GM12873 (cell line): ENCODE data around the gene LAMB4.

Source experiments
- CTCF ChIP-seq: IDR thresholded peaks from 2 replicates; pipeline ENCODE4 v1.5.1; 2012; ENCODE audit warnings: low read depth, mild to moderate bottlenecking, moderate library complexity, low read length, control low read depth; ENCODE audit not compliant: insufficient read depth; ENCODE audit errors: missing control alignments

LAMB4 gene

GRCh38 chr7:108015740-108016139 is 114.4 kb downstream of the LAMB4 start:
- no peak for TF ChIP-seq CTCF

GRCh38 chr7:108014747-108015682 is 115.1 kb downstream of the LAMB4 start:
- no peak for TF ChIP-seq CTCF

GRCh38 chr7:108014215-108014614 is 115.9 kb downstream of the LAMB4 start:
- no peak for TF ChIP-seq CTCF

- no peak for TF ChIP-seq CTCF
Observed at GRCh38 chr7:108012499-108013430, 117.4 kb downstream of the LAMB4 start.

DNA sequence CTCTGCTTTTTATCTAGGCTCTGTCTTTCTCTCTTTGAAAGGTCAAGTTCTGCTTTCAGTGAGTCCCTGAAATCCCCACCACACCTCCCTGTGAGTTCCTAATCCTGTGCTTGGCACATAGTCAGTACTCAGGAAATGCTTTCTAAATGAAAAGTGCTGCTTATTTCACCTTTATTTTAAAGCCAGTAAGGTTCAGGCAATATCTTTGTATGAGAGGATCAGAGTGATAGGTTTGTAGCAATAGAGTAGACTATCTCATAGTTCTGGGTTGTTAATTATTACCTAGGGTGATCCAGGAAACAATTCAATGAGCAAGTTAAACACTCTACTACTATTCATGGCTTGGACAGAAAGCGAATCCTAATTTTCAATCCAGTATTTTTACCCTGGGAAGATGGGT is 119.8 kb downstream of the LAMB4 start:
- no peak for TF ChIP-seq CTCF

DNA sequence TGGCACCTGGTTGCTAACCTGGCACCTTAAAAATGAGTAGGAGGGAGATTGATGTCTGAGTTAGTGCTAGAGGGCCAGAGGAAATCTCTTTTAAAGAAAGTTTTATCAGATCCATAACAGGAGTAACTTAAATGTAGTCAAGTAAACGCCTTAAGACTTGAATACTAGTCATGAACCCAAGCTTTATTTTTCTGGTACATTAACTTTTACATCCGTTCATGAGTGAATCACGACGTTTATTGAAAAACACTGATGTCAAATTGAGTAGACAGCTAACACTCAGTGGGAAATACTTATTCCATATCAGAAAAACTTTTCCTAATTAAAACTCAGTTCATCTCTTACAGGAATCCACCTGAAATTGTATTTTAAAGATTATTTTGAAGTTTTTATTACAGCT is 120.3 kb downstream of the LAMB4 start:
- TF ChIP-seq CTCF: no peak

DNA sequence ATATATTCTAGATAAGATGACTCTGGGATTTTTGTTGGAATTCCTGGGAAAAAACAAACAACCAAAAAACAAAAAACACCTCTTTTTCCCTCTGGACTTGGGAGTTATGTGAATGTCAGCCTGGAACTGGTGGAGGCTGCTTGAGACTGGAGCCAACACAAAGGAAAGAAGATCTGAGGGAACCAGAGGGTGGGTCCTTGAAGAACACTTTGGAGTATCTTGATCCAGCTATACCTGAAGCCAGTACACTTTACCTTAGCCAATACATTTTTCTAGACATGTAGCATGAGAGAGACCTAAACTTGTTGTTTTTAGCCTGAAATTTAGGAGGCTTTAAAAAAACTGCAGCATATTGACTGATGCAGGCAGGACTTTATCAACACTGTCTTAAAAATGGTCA is 121.3 kb downstream of the LAMB4 start:
- TF ChIP-seq CTCF: no peak
